HepG2 (cell line): ENCODE data around the gene DQX1. TPM values are rescaled to one million over a fixed set of nuclear protein-coding genes. Genes with fewer than 3 reads are reported as not detected.
A peak's percentile ranks its signal among the peaks of the same experiment; 100 is the strongest.

ENCODE experiments used
- CCDC6 ChIP-seq: sonication (generic); formaldehyde crosslinking; IDR thresholded peaks from 2 replicates; pipeline ENCODE4 v1.8.1; 2022; ENCODE audit warnings: mild to moderate bottlenecking, missing genetic modification reagents, moderate library complexity
- GABPB1 ChIP-seq: IDR thresholded peaks from 2 replicates; pipeline ENCODE4 v1.6.1; 2016; ENCODE audit warnings: mild to moderate bottlenecking, missing genetic modification reagents, moderate library complexity, missing compliant biosample characterization
- HES4 ChIP-seq: sonication (generic); formaldehyde crosslinking; IDR thresholded peaks from 2 replicates; pipeline ENCODE4 v1.9.0; 2021; ENCODE audit warnings: mild to moderate bottlenecking, missing genetic modification reagents, borderline replicate concordance
- HNRNPL ChIP-seq: fragments of 200-400 bp; formaldehyde crosslinking; IDR thresholded peaks from 2 replicates; pipeline ENCODE4 v1.6.1; 2017; ENCODE audit warnings: mild to moderate bottlenecking, low read depth, low read length
- KDM2A ChIP-seq: sonication (generic); formaldehyde crosslinking; IDR thresholded peaks from 2 replicates; pipeline ENCODE4 v1.4.0; 2020; ENCODE audit warnings: low read depth, missing genetic modification reagents, borderline replicate concordance
- ZBTB21 ChIP-seq: sonication (generic); formaldehyde crosslinking; IDR thresholded peaks from 2 replicates; pipeline ENCODE4 v1.4.0; 2020; ENCODE audit warnings: missing genetic modification reagents
- ZC3H13 ChIP-seq: sonication (generic); formaldehyde crosslinking; IDR thresholded peaks from 2 replicates; pipeline ENCODE4 v1.8.1; 2023; ENCODE audit warnings: mild to moderate bottlenecking, missing genetic modification reagents, moderate library complexity
- ZFP1 ChIP-seq: IDR thresholded peaks from 2 replicates; pipeline ENCODE4 v1.6.1; 2016
- ZNF235 ChIP-seq: sonication (generic); formaldehyde crosslinking; IDR thresholded peaks from 2 replicates; pipeline ENCODE4 v1.8.1; 2023; ENCODE audit warnings: mild to moderate bottlenecking, missing genetic modification reagents, borderline replicate concordance
- ZNF263 ChIP-seq: sonication (generic); formaldehyde crosslinking; IDR thresholded peaks from 2 replicates; pipeline ENCODE4 v1.4.0; 2020; ENCODE audit warnings: missing genetic modification reagents
- ZNF547 ChIP-seq: sonication (generic); formaldehyde crosslinking; IDR thresholded peaks from 2 replicates; pipeline ENCODE4 v1.5.1; 2020; ENCODE audit warnings: mild to moderate bottlenecking, missing genetic modification reagents
- ZNF75D ChIP-seq: sonication (generic); formaldehyde crosslinking; IDR thresholded peaks from 2 replicates; pipeline ENCODE4 v1.8.1; 2023; ENCODE audit warnings: missing genetic modification reagents, mild to moderate bottlenecking, borderline replicate concordance
- polyA plus RNA-seq, 8 experiments: library from polyadenylated mRNA; depleted of rRNA in 3 of 8; stranded (reverse) in 7 of 8; unstranded in 1 of 8; fragments of >200 nt; fragmentation: Illumina TruSeq in 4 of 8; extraction: Trizol in 4 of 8; gene quantifications; 2 replicates each; pipeline versions ENCODE4 v1.2.1 to v1.2.3, GENCODE V29; 2011 to 2016; ENCODE audit warnings: low read depth in 4 of 8, missing spikeins in 1 of 8, mixed read lengths in 1 of 8; ENCODE audit not compliant: insufficient read depth in 1 of 8
- total RNA-seq, 5 experiments: library from RNA; depleted of rRNA; stranded (reverse); fragments of >200 nt; fragmentation: Illumina TruSeq; extraction: Trizol; gene quantifications; 2 replicates each; pipeline ENCODE4 v1.2.3, GENCODE V29; 2016; ENCODE audit warnings: low read depth in 1 of 5
- TF ChIP-seq, protein P1 (sequence below): sonication (generic); formaldehyde crosslinking; IDR thresholded peaks from 2 replicates; pipeline ENCODE4 v1.5.0; 2020; ENCODE audit warnings: missing genetic modification reagents
- TF ChIP-seq, protein P2 (sequence below): sonication (generic); formaldehyde crosslinking; IDR thresholded peaks from 2 replicates; pipeline ENCODE4 v1.4.0; 2020; ENCODE audit warnings: missing genetic modification reagents
- TF ChIP-seq, protein P3 (sequence below): IDR thresholded peaks from 2 replicates; pipeline ENCODE4 v1.6.1; 2016; ENCODE audit warnings: low read depth, control low read depth
- TF ChIP-seq, protein P4 (sequence below): sonication (generic); formaldehyde crosslinking; IDR thresholded peaks from 2 replicates; pipeline ENCODE4 v1.4.0; 2020; ENCODE audit warnings: missing genetic modification reagents
- TF ChIP-seq, protein P5 (sequence below): fragments of 450-650 bp; IDR thresholded peaks from 2 replicates; pipeline ENCODE4 v1.6.1; 2017; ENCODE audit warnings: mild to moderate bottlenecking

Gene DQX1
- total and polyA plus RNA-seq, 2 of the 13 experiments (the other 11 are each of a cell fraction or from before 2014, with no cell fraction given), result 27.6 to 89.8 TPM

DNA sequence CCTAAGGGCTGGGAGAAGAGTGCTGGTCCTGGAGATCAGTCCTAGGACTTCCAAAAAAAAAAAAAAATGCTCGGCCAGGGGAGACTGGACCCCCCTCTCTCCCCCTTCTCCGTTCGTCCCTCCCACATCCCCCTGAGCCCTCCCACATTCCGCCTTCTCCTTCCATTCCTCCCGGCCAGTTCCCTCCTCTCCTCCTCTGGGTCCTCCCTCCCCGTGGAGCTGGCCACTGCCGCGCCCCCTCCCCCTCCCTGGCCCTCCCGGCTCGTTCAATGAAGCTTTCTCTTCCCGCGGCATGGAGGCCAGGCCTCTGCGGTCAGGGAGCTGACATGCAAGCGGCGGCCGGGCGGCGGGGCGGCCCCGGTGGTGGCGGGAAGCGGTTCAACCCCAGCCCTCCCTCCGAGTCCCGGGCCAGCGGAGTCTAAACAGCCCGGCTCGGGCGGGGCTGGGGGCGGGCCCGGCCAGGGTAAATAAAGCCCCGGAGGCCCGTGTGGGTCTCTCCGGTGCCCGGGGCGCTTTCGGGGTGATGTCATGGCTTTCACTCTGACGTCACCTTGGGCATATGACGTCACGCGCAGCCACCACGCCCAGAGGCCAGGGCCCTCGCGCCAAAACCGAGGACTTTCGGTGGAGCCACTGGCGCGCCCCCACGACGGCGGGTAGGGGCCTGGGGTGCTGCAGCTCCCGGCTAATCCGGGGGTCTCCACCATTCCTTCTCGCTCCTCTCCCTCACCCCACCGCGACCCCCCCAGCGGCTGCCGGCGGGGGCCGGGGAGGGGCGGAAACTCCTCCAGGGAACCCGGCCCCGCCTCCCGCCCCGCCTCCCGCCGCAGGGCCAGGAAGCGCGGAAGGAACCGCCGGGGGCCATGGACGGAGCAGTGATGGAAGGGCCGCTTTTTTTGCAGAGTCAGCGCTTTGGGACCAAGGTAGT is 28.1 kb upstream of the DQX1 start, which contains the start of the genes DOK1 and LOXL3 (continued):
- TF ChIP-seq ZC3H13 (CRISPR knock-in tag), result peak; percentile 46; the same call in 1 of the 2 replicates
- TF ChIP-seq CCDC6, result peak; percentile 28; the same call in 1 of the 2 replicates
- TF ChIP-seq HES4, result no peak
- peak; percentile 99 for TF ChIP-seq ZBTB21
- TF ChIP-seq, protein P1, sequence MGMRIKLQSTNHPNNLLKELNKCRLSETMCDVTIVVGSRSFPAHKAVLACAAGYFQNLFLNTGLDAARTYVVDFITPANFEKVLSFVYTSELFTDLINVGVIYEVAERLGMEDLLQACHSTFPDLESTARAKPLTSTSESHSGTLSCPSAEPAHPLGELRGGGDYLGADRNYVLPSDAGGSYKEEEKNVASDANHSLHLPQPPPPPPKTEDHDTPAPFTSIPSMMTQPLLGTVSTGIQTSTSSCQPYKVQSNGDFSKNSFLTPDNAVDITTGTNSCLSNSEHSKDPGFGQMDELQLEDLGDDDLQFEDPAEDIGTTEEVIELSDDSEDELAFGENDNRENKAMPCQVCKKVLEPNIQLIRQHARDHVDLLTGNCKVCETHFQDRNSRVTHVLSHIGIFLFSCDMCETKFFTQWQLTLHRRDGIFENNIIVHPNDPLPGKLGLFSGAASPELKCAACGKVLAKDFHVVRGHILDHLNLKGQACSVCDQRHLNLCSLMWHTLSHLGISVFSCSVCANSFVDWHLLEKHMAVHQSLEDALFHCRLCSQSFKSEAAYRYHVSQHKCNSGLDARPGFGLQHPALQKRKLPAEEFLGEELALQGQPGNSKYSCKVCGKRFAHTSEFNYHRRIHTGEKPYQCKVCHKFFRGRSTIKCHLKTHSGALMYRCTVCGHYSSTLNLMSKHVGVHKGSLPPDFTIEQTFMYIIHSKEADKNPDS (CRISPR knock-in tag), result no peak
- TF ChIP-seq, protein P2, sequence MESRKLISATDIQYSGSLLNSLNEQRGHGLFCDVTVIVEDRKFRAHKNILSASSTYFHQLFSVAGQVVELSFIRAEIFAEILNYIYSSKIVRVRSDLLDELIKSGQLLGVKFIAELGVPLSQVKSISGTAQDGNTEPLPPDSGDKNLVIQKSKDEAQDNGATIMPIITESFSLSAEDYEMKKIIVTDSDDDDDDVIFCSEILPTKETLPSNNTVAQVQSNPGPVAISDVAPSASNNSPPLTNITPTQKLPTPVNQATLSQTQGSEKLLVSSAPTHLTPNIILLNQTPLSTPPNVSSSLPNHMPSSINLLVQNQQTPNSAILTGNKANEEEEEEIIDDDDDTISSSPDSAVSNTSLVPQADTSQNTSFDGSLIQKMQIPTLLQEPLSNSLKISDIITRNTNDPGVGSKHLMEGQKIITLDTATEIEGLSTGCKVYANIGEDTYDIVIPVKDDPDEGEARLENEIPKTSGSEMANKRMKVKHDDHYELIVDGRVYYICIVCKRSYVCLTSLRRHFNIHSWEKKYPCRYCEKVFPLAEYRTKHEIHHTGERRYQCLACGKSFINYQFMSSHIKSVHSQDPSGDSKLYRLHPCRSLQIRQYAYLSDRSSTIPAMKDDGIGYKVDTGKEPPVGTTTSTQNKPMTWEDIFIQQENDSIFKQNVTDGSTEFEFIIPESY (CRISPR knock-in tag), result no peak
- TF ChIP-seq ZFP1 (CRISPR knock-in tag), result no peak
- 0 out of 2 replicates have a peak, but pooled peaks have one; percentile 36 for TF ChIP-seq HNRNPL
- TF ChIP-seq KDM2A (CRISPR knock-in tag), result 0 out of 2 replicates have a peak, but pooled peaks have one; percentile 34
- TF ChIP-seq, protein P3, sequence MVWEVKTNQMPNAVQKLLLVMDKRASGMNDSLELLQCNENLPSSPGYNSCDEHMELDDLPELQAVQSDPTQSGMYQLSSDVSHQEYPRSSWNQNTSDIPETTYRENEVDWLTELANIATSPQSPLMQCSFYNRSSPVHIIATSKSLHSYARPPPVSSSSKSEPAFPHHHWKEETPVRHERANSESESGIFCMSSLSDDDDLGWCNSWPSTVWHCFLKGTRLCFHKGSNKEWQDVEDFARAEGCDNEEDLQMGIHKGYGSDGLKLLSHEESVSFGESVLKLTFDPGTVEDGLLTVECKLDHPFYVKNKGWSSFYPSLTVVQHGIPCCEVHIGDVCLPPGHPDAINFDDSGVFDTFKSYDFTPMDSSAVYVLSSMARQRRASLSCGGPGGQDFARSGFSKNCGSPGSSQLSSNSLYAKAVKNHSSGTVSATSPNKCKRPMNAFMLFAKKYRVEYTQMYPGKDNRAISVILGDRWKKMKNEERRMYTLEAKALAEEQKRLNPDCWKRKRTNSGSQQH (CRISPR knock-in tag), result peak; percentile 23; the same call in 1 of the 2 replicates
- TF ChIP-seq GABPB1 (CRISPR knock-in tag), result peak; percentile 67; the same call in 1 of the 2 replicates
- TF ChIP-seq ZNF75D, result 0 out of 2 replicates have a peak, but pooled peaks have one; percentile 44
- TF ChIP-seq, protein P4, sequence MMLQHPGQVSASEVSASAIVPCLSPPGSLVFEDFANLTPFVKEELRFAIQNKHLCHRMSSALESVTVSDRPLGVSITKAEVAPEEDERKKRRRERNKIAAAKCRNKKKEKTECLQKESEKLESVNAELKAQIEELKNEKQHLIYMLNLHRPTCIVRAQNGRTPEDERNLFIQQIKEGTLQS (CRISPR knock-in tag), result peak; percentile 64
- peak; percentile 67 for TF ChIP-seq ZNF263 (CRISPR knock-in tag)
- TF ChIP-seq, protein P5, sequence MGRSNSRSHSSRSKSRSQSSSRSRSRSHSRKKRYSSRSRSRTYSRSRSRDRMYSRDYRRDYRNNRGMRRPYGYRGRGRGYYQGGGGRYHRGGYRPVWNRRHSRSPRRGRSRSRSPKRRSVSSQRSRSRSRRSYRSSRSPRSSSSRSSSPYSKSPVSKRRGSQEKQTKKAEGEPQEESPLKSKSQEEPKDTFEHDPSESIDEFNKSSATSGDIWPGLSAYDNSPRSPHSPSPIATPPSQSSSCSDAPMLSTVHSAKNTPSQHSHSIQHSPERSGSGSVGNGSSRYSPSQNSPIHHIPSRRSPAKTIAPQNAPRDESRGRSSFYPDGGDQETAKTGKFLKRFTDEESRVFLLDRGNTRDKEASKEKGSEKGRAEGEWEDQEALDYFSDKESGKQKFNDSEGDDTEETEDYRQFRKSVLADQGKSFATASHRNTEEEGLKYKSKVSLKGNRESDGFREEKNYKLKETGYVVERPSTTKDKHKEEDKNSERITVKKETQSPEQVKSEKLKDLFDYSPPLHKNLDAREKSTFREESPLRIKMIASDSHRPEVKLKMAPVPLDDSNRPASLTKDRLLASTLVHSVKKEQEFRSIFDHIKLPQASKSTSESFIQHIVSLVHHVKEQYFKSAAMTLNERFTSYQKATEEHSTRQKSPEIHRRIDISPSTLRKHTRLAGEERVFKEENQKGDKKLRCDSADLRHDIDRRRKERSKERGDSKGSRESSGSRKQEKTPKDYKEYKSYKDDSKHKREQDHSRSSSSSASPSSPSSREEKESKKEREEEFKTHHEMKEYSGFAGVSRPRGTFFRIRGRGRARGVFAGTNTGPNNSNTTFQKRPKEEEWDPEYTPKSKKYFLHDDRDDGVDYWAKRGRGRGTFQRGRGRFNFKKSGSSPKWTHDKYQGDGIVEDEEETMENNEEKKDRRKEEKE, result no peak
- TF ChIP-seq ZNF547, result peak; percentile 46; the same call in 1 of the 2 replicates
- 0 out of 2 replicates have a peak, but pooled peaks have one; percentile 79 for TF ChIP-seq ZNF235 (CRISPR knock-in tag)
